Right atrium auricular region (tissue), 2 donors: ENCODE results near the gene SLC7A10. TPM values are rescaled to one million over a fixed set of nuclear protein-coding genes. Genes with fewer than 3 reads are reported as not detected.

ENCODE experiments used
- DNase-seq: peaks from one replicate; pipeline ENCODE4 v3.0.0-alpha.2; 2019; ENCODE audit warnings: low spot score
- H3K27ac ChIP-seq, 2 donors: fragments of 200-600 bp; sonication (generic); 1 replicate in 1 of 2; 2 replicates in 1 of 2; pipeline ENCODE4 v1.5.1; 2016 to 2019
- H3K27me3 ChIP-seq, 2 donors: fragments of 200-600 bp; sonication (generic); one replicate each; pipeline versions ENCODE4 v1.5.1 to v1.6.0; 2017 to 2019
- H3K36me3 ChIP-seq: fragments of 200-600 bp; sonication (generic); one replicate; pipeline ENCODE4 v1.5.1; 2016
- H3K4me1 ChIP-seq, 2 donors: fragments of 200-600 bp; sonication (generic); one replicate each; pipeline versions ENCODE4 v1.5.1 to v1.6.0; 2017 to 2019
- H3K4me3 ChIP-seq, 2 donors: fragments of 200-600 bp; sonication (generic); 1 replicate in 1 of 2; 2 replicates in 1 of 2; pipeline ENCODE4 v1.5.1; 2017 to 2019; ENCODE audit warnings: mild to moderate bottlenecking in 1 of 2, moderate library complexity in 1 of 2
- H3K9me3 ChIP-seq, 2 donors: fragments of 200-600 bp; sonication (generic); one replicate each; pipeline ENCODE4 v1.5.1; 2019
- total RNA-seq, 2 donors: library from RNA; depleted of rRNA; stranded (reverse); fragments of >200 nt; gene quantifications; one replicate each; pipeline ENCODE4 v1.1.0, GENCODE V29; 2016
- TF ChIP-seq, protein P1 (sequence below), 2 donors: fragments of 200-600 bp; sonication (generic); IDR thresholded peaks; one replicate each; pipeline ENCODE4 v1.5.1; 2019; ENCODE audit warnings: antibody characterized with exemption in 2 of 2

The SLC7A10 gene
- total RNA-seq, 2 donors from 2014 or later, result 0.79 TPM; not detected in 1

DNA sequence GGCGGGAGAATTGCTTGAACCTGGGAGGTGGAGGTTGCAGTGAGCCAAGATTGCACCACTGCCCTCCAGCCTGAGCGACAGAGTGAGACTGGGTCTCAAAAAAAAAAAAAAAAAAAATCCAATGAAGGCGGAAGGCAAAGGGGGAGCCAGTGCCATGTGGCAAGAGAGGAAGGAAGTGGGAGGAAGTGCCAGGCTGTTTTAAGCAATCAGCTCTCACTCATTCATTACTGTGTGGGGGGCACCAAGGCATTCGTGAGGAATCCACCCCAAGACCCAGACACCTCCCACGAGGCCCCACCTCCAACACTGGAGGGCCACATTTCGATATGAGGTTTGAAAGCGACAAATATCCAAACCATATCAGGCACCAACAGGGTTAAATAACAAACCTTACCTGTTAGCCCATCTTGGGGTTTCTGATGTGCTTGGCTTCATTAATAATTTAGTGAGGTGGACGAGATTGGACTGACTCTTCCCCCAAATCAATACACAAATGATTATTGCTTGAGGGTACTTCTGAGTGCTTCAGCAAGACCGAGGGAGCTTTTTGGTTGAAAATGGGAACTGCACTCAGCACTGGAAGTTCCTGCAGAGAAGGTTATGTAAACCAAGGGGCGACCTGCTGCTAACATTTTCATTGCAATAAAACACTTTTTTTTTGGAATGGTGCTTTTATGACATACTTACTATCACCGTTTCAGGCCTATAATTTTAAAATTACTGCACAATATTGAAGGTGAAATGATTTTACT is 39.0 kb downstream of the SLC7A10 start:
- Histone ChIP-seq H3K4me1 (no peaks in the 10 kb centered on the region), H3K9me3 (no peaks in the 10 kb centered on the region), H3K27ac (no peak overlapping the region), H3K36me3 (no peaks in the 10 kb centered on the region), H3K27me3 (no peaks in the 10 kb centered on the region), H3K4me3 (no peak overlapping the region)
- TF ChIP-seq, protein P1, sequence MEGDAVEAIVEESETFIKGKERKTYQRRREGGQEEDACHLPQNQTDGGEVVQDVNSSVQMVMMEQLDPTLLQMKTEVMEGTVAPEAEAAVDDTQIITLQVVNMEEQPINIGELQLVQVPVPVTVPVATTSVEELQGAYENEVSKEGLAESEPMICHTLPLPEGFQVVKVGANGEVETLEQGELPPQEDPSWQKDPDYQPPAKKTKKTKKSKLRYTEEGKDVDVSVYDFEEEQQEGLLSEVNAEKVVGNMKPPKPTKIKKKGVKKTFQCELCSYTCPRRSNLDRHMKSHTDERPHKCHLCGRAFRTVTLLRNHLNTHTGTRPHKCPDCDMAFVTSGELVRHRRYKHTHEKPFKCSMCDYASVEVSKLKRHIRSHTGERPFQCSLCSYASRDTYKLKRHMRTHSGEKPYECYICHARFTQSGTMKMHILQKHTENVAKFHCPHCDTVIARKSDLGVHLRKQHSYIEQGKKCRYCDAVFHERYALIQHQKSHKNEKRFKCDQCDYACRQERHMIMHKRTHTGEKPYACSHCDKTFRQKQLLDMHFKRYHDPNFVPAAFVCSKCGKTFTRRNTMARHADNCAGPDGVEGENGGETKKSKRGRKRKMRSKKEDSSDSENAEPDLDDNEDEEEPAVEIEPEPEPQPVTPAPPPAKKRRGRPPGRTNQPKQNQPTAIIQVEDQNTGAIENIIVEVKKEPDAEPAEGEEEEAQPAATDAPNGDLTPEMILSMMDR (IDR thresholded peaks at IDR 0.05), result no peak
- DNase-seq, result no peak

DNA sequence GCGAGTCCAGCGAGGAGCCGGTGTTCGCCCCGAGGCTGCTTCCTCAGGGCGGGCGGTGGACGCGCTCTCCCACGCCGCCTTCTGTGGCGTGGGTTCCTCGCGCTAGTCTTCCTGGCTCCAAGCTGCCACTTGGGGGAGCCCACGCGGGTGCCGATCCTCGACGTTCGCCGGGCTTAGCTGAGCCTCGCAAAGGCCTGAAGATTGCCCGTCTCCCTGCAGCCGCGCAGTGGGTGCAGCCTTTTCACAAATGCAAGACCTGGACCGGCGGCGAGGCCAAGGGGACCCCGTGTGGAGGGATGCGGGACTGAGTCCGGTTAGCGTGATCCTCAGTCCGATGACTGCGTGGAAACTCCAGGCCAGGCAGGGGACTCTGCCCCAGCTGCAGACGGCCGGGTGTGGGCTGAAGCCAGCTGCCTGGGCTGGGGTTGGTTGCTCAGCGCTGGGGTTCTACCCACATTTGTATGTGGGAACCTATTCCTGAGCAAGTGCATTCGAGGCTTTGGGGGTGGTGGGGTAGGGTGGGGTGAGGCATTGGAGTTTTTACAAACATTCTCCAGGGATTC is 48.2 kb downstream of the SLC7A10 start:
- H3K27ac ChIP-seq, result peak overlapping the region; percentile 89 to 94
- H3K4me3 ChIP-seq, result peak overlapping the region; percentile 79 to 98
- no peaks in the 10 kb centered on the region for H3K9me3 ChIP-seq
- DNase-seq, result peak; percentile 80
- H3K36me3 ChIP-seq, result no peaks in the 10 kb centered on the region
- no peaks in the 10 kb centered on the region for H3K27me3 ChIP-seq
- H3K4me1 ChIP-seq, result peaks cover 0 to 22% of the 10 kb centered on the region in 2 donors
- TF ChIP-seq, protein P1 (IDR thresholded peaks at IDR 0.05), result peak in 1 of 2 donors; percentile 59

DNA sequence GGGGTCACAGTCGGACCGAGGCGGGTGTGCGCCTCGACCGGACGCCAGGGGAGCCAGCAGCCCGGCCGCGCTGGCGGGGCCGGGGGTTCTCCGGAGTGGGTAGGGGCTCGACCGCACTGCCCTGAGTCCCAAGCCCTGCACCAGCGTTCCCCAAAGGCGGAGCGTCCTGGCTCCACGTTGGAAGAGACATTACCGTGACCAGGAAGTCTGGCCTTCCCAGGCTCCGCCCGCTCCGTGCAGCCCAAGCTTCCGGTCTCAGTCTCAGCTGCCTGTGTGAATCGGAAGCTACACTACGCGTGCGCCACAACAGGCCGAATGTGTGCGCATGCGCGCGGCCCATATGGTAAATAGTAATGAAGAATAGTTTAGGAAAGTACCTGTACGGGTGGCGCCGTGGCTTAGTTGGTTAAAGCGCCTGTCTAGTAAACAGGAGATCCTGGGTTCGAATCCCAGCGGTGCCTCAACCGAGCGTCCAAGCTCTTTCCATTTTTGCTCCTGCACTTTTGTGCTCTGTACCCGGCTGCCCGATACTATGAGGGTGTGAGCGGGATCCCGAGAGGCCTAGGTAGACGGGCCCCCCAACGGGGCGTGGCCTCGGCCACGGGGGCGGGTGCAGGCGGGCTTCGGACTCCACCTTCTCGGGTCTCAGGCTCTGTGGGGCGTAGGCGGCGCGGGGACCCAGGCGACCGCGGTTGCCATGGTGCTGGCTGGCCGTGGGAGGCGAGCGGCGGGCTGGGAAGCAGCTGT is 48.8 kb downstream of the SLC7A10 start:
- H3K4me1 ChIP-seq, result peaks cover 0 to 22% of the 10 kb centered on the region in 2 donors
- H3K36me3 ChIP-seq, result no peaks in the 10 kb centered on the region
- no peaks in the 10 kb centered on the region for H3K27me3 ChIP-seq
- TF ChIP-seq, protein P1 (IDR thresholded peaks at IDR 0.05), result no peak
- peak overlapping the region; percentile 89 to 94 for H3K27ac ChIP-seq
- peak; percentile 99 for DNase-seq
- H3K4me3 ChIP-seq, result peak overlapping the region; percentile 79 to 98
- no peaks in the 10 kb centered on the region for H3K9me3 ChIP-seq

DNA sequence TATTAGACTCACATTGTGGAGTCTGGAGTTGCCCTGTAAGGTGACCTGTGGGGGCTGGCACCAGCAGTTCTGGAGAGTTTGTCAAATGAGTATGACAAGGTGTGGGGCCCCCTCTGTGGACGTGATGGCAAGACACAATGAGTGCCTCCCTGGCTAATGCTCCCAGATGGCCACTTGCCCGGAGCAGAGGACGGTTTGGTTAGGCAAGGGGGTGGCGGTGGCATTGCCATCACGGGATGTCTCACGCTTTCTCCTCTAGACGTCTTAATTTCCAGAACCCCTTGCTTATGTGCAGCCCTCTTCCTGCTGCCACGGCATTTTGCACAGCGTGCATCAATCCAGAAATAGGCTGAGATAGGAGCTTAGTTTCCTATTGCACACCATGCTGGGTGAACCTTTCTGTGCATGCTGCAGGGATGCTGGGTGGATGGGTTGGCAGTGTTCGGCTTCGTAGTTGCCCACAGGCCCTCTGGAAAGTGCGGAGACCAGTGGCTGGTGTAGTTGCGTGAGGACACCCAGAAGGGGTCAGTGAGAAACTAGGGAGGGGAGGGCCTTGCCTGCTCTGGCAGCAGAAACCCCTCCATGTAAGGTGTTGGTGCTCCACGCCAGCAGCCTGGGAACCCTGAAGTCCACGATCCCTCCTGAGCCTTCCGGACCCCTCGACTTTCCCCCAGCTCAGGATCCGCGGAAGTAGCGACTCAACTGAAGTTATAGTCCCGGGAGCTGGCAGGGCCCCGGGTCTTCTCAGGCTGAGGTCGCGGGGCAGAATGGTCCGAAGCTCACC is 49.6 kb downstream of the SLC7A10 start:
- Histone ChIP-seq H3K36me3 (no peaks in the 10 kb centered on the region), H3K27ac (peak overlapping the region; percentile 89 to 94), H3K27me3 (no peaks in the 10 kb centered on the region), H3K9me3 (no peaks in the 10 kb centered on the region), H3K4me1 (peaks cover 0 to 22% of the 10 kb centered on the region in 2 donors), H3K4me3 (peak overlapping the region; percentile 79 to 98)
- TF ChIP-seq, protein P1 (IDR thresholded peaks at IDR 0.05), result peak in 1 of 2 donors; percentile 16
- DNase-seq, result peak; percentile 64

DNA sequence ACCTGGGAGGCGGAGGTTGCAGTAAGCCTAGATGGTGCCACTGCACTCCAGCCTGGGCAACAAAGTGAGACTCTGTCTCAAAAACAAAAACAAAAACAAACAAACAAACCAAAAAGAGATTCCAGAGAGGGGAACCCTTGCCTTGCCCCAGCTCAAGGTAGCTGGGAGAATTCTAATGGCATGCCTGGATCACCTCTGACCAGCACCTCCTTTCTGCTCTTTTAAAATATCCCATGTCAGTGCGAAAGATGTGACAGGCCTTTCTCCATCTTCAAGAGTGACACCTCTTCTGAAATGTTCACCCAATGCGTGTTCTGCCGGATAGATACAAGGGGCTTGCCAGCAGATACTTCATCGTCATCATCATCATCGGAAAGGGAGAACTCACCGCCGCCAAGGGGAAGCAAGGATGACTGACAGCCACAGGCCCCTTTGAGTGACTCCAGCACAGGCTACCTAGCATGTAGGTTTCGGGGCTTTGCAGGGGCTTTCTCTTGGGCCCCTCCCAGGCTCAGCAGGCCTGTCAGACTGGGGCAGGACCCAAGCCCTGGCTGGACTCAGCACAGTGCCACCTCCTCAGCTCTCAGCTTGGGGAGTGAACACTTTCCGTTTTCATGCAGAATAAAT is 50.4 kb downstream of the SLC7A10 start:
- no peak overlapping the region for H3K4me3 ChIP-seq

More for the DNA sequence above, 50.4 kb downstream of the SLC7A10 start:
- H3K4me1 ChIP-seq, result peaks cover 0 to 22% of the 10 kb centered on the region in 2 donors
- DNase-seq, result no peak
- no peaks in the 10 kb centered on the region for H3K27me3 ChIP-seq
- no peaks in the 10 kb centered on the region for H3K36me3 ChIP-seq
- peak overlapping the region in 1 of 2 donors; percentile 94 for H3K27ac ChIP-seq
- TF ChIP-seq, protein P1 (IDR thresholded peaks at IDR 0.05), result no peak
- no peaks in the 10 kb centered on the region for H3K9me3 ChIP-seq
